GM19372 (cell line): Measurements from ENCODE around the gene CDHR3.
"Not testable (repeated sequence)": the region's sequence is repeated elsewhere in the genome, so short reads cannot be mapped to it uniquely, and the experiment has no call there.

ENCODE experiments used
- ATAC-seq: cut with Tn5 transposase; IDR thresholded peaks from one replicate; pipeline ENCODE4 v1.9.1; 2021; ENCODE audit warnings: mild to moderate bottlenecking, low read depth, moderate library complexity; ENCODE audit not compliant: unreplicated experiment

The CDHR3 gene

DNA sequence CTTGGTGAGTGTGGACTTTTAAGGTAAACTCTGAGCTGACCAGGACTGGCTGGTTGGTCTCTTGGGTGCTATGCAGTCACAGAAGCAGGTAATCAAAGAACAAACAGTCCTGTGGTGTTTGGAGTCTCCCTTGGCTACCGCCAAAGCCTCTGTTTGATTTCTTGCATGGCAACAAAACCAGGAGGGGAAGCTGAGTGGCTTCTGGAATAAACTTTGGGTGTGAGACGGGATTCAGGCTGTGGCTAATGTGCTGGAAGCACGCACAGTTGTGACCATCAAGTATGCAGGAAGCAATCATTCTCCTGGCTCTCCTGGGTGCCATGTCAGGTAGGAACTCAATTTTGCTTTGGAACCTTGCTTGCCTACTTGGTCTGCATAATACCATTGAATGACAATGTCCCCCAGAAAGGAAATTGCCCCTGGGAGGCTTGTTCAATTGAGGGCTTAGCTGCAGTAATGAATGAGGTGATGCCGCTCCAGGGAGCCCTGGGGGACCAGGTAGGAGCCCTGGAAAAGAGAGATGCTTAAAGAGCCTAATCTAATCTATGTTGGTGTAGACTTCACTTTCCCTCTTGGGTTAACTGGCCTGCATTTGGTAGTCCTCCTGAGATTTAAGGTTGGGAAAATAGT lies at the start of gene CDHR3:
TSS of gene CDHR3 (plus strand) at position 227 of the 630 bp plus-strand sequence. CDS start at position 282, 55 bp downstream.
- ATAC-seq: no peak

GRCh38 chr7:105913947-105914346 lies 49.1 kb upstream of the CDHR3 start:
- no peak for ATAC-seq

DNA sequence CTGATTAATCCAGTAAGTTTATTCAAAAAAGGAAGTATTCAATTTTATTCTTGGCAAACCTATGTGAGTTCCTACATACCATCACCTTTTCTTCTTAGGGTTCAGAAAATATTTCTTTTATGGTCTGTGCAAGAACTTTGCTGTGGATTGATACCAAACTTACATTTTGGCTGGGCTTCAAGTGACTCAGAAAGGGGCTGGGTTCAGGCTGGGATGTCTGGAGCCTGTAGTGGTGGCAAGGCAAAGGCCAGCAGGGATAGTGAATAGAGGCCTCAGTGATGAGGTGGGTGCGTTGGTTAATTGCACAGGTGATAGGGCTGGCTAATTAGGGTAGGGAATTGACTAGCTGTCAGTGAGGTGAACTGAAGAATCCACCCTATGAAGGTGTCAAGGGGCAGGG lies 46.5 kb upstream of the CDHR3 start:
- ATAC-seq: no peak

DNA sequence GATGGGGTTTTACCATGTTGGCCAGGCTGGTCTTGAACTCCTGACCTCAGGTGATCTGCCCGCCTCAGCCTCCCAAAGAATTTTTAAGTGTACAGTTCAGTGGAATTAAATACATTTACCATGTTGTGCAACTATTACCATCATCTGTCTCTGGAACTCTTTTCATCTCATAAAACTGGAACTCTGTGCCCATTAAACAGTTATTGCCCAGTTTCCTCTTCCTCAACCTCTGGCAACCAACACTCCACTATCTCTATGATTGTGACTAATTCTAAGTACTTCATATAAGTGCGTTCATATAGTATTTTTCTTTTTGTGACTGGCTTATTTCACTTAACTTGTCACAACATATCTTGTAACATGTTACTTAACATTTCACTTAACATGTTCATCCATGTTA lies 45.4 kb upstream of the CDHR3 start:
- ATAC-seq: no peak

DNA sequence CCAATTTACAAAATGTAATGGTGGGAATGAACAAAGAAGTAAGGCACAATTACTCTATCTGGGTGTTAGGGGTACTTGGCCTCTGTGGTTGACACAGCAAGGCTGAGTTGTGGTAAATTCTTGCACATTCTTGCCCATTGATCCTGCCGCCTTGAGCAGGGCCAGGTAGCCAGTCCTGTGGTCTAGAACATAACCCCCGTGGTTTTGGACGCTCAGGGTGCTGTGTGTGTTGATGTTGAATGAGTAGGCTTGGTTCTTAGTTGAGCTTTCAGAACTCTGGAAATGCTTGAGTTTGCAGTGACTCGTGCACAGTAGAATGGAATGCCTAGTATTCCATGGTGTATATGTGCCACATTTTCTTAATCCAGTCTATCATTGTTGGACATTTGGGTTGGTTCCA lies 42.3 kb upstream of the CDHR3 start:
- no peak for ATAC-seq

- ATAC-seq: no peak
These were observed 38.1 kb upstream of the CDHR3 start for GRCh38 chr7:105924945-105925344.

DNA sequence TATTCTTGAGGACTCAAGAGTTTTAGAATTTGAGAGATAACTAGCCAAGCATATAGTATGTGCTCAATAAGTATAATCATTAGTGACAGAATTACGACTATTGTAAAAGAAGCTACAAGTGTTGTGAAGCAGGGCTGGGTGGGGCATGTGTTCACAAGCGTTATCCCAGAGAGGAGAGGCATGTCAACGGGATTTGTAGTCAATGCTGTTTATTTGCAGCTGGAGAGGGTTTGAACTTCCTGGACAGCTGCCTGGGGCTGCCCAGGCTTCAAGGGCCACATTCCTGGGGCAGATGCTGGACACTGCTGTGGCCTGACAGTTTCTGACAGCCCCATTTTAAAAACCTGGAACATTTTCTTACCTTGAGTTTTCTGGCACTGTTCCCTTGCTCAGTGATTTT lies 36.9 kb upstream of the CDHR3 start:
- no peak for ATAC-seq

DNA sequence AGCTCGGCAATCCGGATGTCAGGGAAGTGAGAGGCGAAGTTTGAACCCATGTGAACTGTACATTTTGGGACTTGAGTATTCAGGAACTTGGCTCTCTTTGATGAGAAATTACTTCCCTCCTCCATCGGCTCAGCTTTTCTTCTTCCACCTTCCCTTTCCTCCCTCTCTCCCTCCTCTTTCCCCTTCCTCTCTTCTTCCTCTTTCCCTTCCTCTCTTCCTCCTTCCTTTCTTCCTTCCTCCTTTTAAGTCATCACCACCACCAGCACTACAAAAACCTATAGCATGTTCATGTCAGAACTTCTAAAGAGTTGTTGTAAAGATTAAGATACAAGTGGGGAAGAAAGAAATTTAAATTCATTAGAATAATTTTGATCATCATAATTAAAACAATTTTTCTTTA lies 31.9 kb upstream of the CDHR3 start:
- ATAC-seq: no peak

DNA sequence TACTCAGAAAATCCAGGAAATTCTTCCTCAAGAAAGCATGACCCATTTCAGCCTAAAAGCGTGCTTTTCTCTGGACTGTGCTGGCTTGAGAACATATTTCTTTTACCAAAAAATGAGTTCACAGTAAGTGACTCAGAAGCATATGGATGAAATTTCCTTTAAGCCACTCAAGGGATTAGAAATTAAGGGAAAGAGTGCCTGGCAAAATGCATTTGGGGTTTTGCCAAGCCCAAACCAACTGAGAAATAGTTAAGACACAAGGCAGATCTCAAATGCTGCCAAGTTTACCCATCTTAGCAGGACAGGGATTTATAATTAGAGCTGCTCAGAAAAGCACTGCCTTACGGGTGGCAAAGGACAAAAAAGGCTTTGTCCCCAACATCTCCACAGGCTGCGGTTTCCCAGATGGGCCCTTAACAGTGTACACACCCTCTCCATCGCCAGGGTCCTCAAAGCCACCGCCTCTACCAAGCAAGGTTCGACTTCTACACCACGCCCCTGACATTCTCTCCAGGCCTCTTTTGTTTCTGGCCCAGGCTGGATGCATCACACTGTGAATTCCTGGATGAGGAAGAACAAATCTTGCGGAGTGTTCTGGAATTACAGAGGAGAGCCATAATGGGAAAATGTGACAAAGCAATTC lies 30.1 kb upstream of the CDHR3 start:
- no peak for ATAC-seq

DNA sequence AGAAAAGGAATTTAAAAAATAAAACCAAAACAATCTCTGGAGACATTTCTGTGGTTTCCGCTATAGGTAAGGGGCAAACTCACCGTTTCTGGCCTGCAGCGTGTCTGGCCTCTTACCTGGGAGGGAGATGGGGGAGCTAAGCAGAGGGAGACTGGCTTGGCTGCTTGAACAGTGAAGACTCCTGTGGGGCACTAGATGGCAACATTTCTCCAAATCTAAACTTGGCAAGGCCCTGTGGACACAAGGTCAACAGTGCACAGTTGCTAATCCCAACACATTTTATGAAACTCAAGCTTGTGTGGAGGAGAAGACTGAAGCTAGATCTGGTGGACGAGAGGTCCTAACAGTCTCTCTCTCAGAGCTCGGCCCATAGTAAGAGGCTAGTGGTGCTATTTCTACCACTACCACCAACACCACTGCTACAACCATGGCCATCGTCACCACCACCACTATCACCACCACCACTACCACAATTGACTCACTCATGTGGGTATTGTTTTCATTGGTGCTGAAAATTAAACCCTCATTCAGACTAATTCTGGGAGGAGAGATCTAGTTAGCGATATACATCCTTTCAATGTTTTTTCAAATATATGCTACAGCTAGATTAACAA lies 28.4 kb upstream of the CDHR3 start:
- no peak for ATAC-seq

DNA sequence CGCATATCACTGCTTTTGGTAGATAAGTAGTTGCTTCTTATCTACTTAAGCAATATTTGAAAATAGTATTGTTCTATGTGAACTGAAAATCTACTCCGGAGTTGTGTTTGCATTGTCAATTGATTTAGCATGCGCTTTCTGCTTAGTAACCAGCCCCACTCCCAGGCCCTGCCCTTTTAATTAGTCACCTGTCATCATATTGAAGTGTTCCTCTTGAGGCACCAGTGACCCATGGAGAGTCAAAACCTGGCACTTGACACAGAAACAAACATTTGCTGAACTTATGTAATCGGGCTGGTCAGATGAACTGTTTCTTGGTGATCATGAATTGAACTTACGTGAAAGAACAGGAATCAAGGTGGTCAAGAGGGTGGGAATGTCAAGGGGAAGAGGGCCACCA lies 27.8 kb upstream of the CDHR3 start:
- ATAC-seq: no peak

- ATAC-seq: no peak
These were observed 25.7 kb upstream of the CDHR3 start for GRCh38 chr7:105937411-105937810.

DNA sequence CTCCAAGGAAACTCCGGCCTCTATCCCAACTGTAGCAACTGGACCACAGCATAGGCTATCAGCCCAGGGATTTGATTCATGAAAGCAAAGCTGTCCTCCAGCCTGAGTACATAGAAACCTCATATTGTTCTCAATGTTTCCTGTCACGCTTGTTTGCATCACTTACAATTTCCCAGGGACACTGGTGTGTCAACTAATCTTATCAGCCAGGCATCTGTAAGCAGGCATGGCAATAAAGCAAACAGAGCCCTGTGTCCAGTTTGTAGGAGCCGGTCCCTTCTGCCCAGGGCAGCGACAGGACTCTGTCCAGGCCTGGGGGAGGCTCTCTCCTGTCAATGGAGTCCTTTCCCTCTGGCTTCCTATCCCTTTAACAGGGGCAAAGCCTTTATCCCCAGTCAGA lies 23.0 kb upstream of the CDHR3 start:
- ATAC-seq: no peak

DNA sequence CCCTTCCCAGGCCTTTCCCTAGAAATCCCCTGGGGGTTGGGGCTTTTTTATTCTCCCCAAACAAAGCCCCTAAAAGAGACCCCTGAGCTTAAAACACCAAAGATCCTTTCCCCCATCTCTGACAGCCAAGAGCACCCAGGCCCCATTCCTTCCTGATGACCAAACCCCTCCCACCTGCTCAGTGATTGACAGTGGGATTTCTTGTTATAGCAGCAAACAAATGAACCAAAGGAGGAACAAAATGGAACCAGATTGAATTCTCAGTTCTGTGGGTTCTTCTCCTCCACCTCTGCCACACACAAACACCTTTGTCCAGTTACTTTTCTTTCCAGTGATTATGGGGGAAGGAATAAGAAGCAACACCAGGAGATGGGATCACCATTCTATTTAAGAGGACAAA lies 21.5 kb upstream of the CDHR3 start:
- no peak for ATAC-seq

DNA sequence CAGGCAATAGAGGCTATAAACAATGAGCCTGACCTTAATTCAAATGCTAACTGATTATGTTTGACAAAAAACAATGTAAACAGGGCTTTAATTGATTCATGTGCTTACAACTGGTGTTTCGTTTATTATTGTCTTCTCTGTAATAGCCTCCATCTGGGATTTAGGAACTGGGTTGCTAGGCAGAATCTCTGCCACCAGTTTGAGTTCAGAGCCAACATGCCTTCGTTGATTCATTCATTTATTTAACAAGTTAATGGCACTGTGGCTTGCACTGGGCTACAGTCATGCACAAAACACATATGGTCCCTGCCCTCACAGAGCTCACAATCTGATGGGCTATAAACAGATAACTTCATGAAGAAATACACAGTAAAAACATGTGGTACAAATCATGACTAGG lies 19.6 kb upstream of the CDHR3 start:
- ATAC-seq: no peak

DNA sequence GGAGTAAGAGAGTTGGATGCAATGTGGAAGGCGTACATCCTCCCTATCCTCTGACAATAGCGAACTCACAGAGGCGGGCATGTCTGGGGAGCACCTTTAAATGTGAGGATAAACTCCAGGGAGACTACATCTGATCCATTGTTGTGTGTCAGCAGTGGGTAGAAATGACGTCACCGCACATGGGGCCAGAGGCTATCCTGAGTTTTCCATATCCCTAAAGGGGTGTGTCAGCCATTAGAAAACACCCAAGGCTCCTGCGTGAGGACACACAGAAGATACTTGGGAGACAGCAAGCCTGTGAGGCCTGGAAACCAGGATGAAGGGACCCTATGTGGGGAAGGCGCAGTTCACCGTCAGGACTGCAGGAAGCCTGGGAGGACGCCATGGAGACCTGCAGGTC lies 17.2 kb upstream of the CDHR3 start:
- no peak for ATAC-seq

- no peak for ATAC-seq
These were observed 11.5 kb upstream of the CDHR3 start for GRCh38 chr7:105951597-105951996.

GRCh38 chr7:105952917-105953595 lies 10.0 kb upstream of the CDHR3 start:
- ATAC-seq: no peak

DNA sequence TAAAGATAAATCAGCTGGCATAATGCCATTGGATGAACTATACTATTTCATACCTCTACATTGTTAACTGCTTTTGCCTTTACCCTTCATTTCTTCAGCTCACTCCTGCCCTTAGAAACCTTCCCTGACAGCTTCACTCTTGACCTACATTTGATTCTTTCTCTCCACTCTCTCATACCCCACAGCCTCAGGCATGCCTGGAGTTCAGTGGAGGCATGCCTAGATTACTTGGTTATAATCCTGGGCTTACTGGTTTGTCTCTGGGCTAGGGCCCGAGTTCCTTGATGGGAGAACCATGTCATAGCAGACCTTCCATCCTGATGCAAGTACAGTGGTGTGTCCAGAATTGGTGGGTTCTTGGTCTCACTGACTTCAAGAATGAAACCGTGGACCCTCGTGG lies 8.4 kb upstream of the CDHR3 start:
- no peak for ATAC-seq

DNA sequence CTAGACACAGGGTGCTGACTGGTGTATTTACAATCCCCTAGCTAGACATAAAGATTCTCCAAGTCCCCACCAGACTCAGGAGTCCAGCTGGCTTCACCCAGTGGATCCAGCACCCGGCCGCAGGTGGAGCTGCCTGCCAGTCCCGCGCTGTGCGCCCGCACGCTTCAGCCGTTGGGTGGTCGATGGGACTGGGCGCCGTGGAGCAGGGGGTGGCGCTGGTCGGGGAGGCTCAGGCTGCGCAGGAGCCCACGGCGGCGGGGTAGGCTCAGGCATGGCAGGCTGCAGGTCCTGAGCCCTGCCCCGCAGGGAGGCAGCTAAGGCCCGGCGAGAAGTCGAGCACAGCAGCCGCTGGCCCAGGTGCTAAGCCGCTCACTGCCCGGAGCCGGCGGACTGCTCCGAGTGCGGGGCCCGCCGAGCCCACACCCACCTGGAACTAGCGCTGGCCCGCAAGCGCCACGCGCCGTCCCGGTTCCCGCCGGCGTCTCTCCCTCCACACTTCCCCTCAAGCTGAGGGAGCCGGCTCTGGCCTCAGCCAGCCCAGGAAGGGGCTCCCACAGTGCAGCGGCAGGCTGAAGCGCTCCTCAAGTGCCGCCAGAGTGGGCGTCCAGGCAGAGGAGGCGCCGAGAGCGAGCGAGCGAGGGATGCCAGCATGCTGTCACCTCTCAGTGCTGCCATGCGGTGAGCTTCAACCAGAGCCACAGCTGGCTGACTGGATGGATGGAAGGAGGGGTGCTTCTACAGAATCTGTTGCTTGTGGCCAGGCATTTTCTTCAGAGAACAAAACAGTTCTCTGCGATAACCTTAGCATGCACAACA lies 7.2 kb upstream of the CDHR3 start:
- not testable (repeated sequence) for ATAC-seq

DNA sequence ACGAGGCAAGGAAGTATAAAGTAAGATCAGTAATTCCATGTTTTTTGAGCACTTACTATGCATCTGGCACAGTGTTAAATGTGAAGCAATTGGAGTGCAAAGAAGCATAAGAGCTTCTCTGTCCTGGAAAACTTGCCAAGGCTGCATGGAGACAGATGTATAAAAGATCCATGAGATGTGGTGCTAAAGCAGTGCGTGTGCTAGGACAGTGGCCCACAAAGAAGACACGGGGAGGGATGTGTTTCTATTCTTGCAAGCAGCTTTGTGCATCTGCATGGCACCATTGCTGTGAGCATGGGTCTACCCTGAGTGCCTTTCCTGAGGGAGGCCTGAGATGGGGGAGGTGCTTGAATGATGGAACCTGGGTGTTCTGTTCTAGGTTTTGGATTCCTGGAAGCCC lies 5.1 kb upstream of the CDHR3 start:
- ATAC-seq: no peak
